ENCODE results near the gene SLC35E2B. TPM values are rescaled to one million over a fixed set of nuclear protein-coding genes. Genes with fewer than 3 reads are reported as not detected.
"Not testable (repeated sequence)": the region's sequence is repeated elsewhere in the genome, so short reads cannot be mapped to it uniquely, and the experiment has no call there.

SLC35E2B gene
- polyA plus RNA-seq, 3 donors = 12.2 to 29.2 (median 17.7) TPM

DNA sequence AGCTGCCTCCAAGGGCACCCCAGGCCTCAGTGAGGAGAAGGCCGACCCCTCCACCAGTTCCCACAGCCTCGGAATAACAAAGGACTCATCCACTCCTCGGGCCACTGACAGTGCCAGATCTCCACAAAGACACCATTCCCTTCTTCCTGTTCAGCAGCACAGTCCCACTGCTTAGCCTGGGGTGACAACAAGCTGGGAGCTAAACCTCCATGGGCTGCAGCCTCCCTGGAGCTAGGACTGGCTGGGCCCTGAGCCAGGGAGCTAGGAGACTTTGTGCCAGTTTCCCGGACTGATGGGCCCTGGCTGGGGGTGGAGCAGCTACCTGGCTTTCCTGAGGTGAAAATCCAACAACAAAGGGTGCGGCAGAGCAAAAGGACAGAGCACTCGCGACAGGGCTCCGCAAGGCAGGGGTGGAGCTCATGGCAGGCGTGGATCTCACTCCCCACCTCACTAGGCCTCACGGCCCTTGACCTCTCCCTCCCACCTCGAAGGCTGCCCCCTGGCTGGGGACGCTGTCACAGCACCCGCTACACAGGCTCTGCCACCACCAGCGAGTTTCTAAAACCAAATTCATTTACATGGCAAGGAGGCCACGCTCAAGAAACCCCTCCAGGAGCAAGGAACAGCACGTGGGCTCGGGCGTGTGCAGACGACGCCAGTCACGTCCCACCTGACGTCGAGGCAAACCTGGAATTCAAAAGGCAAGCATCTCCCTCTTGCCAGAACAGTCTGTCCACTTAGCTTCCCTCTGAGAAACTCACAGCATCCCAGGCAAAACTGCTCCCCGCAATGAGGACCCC lies 13.8 kb downstream of the SLC35E2B start:
- H3K27me3 Mint-ChIP-seq (ENCODE audit: low read depth in 3 of 3) = peaks cover 0 to 4% (median 0%) of the 10 kb centered on the region in 3 donors
- H3K36me3 Mint-ChIP-seq = peaks cover 19 to 45% of the 10 kb centered on the region in 2 donors
- peaks cover 58% of the 10 kb centered on the region for H4K20me1 ChIP-seq (ENCODE audit: insufficient read depth, low read length)
- no peaks in the 10 kb centered on the region for H3K4me1 ChIP-seq (ENCODE audit: control insufficient read depth in 1 of 2, insufficient read depth in 2 of 2, low read length in 2 of 2)
- H3K27ac Mint-ChIP-seq = peak overlapping the region in 3 of 7 donors; percentile 36 to 70 (median 51)
- H3K36me3 ChIP-seq (replicated peaks in 1 of 2; ENCODE audit: control insufficient read depth in 1 of 2, insufficient read depth in 2 of 2, low read length in 2 of 2) = peaks cover 9 to 18% of the 10 kb centered on the region in 2 donors
- H3K27me3 ChIP-seq (ENCODE audit: control insufficient read depth in 2 of 2, insufficient read depth in 2 of 2, low read length in 2 of 2) = no peaks in the 10 kb centered on the region
- H3K27ac ChIP-seq (ENCODE audit: low read depth in 1 of 2, low read length in 2 of 2) = no peak overlapping the region
- no peak overlapping the region for H2AFZ ChIP-seq (ENCODE audit: insufficient read depth, low read depth, low read length, poor library complexity, severe bottlenecking)
- H3K4me2 ChIP-seq (replicated peaks; ENCODE audit: extremely low read depth, low read length, poor library complexity, severe bottlenecking) = no peak overlapping the region
- WGBS (ENCODE audit: insufficient coverage) = 92% methylated on average over 23 of the region's 24 CpGs
- H3K9me3 Mint-ChIP-seq = no peaks in the 10 kb centered on the region
- peaks cover 6% of the 10 kb centered on the region for H3K4me1 Mint-ChIP-seq
- intact Hi-C loops (cut with micrococcal nuclease) = no loop called here
- TF ChIP-seq CTCF (IDR thresholded peaks at IDR 0.05) = no peak
- H3K9ac ChIP-seq (ENCODE audit: insufficient read depth, low read length, poor library complexity, severe bottlenecking) = no peak overlapping the region
- DNase-seq = no peak
- H3K4me3 Mint-ChIP-seq = no peak overlapping the region
- H3K4me3 ChIP-seq (replicated peaks in 1 of 3; ENCODE audit: low read depth in 2 of 3, low read length in 3 of 3) = no peak overlapping the region
- H3K79me2 ChIP-seq (ENCODE audit: insufficient read depth, low read length) = peaks cover 58% of the 10 kb centered on the region
- no peaks in the 10 kb centered on the region for H3K9me3 ChIP-seq (replicated peaks in 1 of 2; ENCODE audit: control insufficient read depth in 1 of 2, insufficient read depth in 1 of 2, low read length in 2 of 2)

GRCh38 chr1:1677718-1678580 lies 14.6 kb downstream of the SLC35E2B start:
- WGBS (ENCODE audit: insufficient coverage) = 35% methylated on average over 29 of the region's 39 CpGs
- Histone ChIP-seq H3K9me3 (replicated peaks in 1 of 2; ENCODE audit: control insufficient read depth in 1 of 2, insufficient read depth in 1 of 2, low read length in 2 of 2) (no peaks in the 10 kb centered on the region), H3K27ac (ENCODE audit: low read depth in 1 of 2, low read length in 2 of 2) (no peak overlapping the region), H3K9ac (ENCODE audit: insufficient read depth, low read length, poor library complexity, severe bottlenecking) (no peak overlapping the region), H3K27me3 (ENCODE audit: control insufficient read depth in 2 of 2, insufficient read depth in 2 of 2, low read length in 2 of 2) (no peaks in the 10 kb centered on the region), H3K36me3 (replicated peaks in 1 of 2; ENCODE audit: control insufficient read depth in 1 of 2, insufficient read depth in 2 of 2, low read length in 2 of 2) (peaks cover 4 to 14% of the 10 kb centered on the region in 2 donors), H2AFZ (ENCODE audit: insufficient read depth, low read depth, low read length, poor library complexity, severe bottlenecking) (no peak overlapping the region), H3K4me2 (replicated peaks; ENCODE audit: extremely low read depth, low read length, poor library complexity, severe bottlenecking) (no peak overlapping the region), H3K79me2 (ENCODE audit: insufficient read depth, low read length) (peaks cover 49% of the 10 kb centered on the region), H3K4me3 (replicated peaks in 1 of 3; ENCODE audit: low read depth in 2 of 3, low read length in 3 of 3) (no peak overlapping the region), H4K20me1 (ENCODE audit: insufficient read depth, low read length) (peaks cover 50% of the 10 kb centered on the region), H3K4me1 (ENCODE audit: control insufficient read depth in 1 of 2, insufficient read depth in 2 of 2, low read length in 2 of 2) (no peaks in the 10 kb centered on the region)
- TF ChIP-seq CTCF (IDR thresholded peaks at IDR 0.05) = no peak
- no peak for DNase-seq
- Mint-ChIP-seq H3K4me1 (peaks cover 8% of the 10 kb centered on the region), H3K36me3 (peaks cover 15 to 44% of the 10 kb centered on the region in 2 donors), H3K27ac (peak overlapping the region in 4 of 7 donors; percentile 36 to 80 (median 63)), H3K27me3 (ENCODE audit: low read depth in 3 of 3) (peaks cover 0 to 4% (median 0%) of the 10 kb centered on the region in 3 donors), H3K4me3 (peak overlapping the region in 1 of 2 donors; percentile 45), H3K9me3 (no peaks in the 10 kb centered on the region)
- intact Hi-C loops (cut with micrococcal nuclease) = no loop called here

- H2AFZ ChIP-seq (ENCODE audit: insufficient read depth, low read depth, low read length, poor library complexity, severe bottlenecking); H3K4me3 Mint-ChIP-seq; H3K27me3 ChIP-seq (ENCODE audit: control insufficient read depth in 2 of 2, insufficient read depth in 2 of 2, low read length in 2 of 2); H3K4me1 ChIP-seq (ENCODE audit: control insufficient read depth in 1 of 2, insufficient read depth in 2 of 2, low read length in 2 of 2); DNase-seq; H3K27me3 Mint-ChIP-seq (ENCODE audit: low read depth in 3 of 3); H3K27ac Mint-ChIP-seq; H3K9me3 ChIP-seq (replicated peaks in 1 of 2; ENCODE audit: control insufficient read depth in 1 of 2, insufficient read depth in 1 of 2, low read length in 2 of 2); intact Hi-C loops (cut with micrococcal nuclease); H3K9me3 Mint-ChIP-seq; H3K4me3 ChIP-seq (replicated peaks in 1 of 3; ENCODE audit: low read depth in 2 of 3, low read length in 3 of 3); H3K4me2 ChIP-seq (replicated peaks; ENCODE audit: extremely low read depth, low read length, poor library complexity, severe bottlenecking); H3K27ac ChIP-seq (ENCODE audit: low read depth in 1 of 2, low read length in 2 of 2); H3K9ac ChIP-seq (ENCODE audit: insufficient read depth, low read length, poor library complexity, severe bottlenecking); H3K4me1 Mint-ChIP-seq: not testable (repeated sequence)
- peaks cover 22 to 53% of the 10 kb centered on the region in 2 donors for H3K36me3 Mint-ChIP-seq
- Histone ChIP-seq H3K79me2 (ENCODE audit: insufficient read depth, low read length) (peaks cover 33% of the 10 kb centered on the region), H3K36me3 (replicated peaks in 1 of 2; ENCODE audit: control insufficient read depth in 1 of 2, insufficient read depth in 2 of 2, low read length in 2 of 2) (peaks cover 22 to 23% of the 10 kb centered on the region in 2 donors), H4K20me1 (ENCODE audit: insufficient read depth, low read length) (peaks cover 34% of the 10 kb centered on the region)
- no CpG with 5 or more reads among the region's 21 CpGs for WGBS (ENCODE audit: insufficient coverage)
These were observed 16.5 kb downstream of the SLC35E2B start for GRCh38 chr1:1676087-1676486.

Data from CD14-positive monocyte (primary cell).